ENCODE data around the gene LETM1. TPM values are rescaled to one million over a fixed set of nuclear protein-coding genes. Genes with fewer than 3 reads are reported as not detected.

LETM1 gene
- polyA plus RNA-seq, 1 donor (not counting 4 experiments of a cell fraction or from before 2014, with no cell fraction given), result 25.6 TPM

DNA sequence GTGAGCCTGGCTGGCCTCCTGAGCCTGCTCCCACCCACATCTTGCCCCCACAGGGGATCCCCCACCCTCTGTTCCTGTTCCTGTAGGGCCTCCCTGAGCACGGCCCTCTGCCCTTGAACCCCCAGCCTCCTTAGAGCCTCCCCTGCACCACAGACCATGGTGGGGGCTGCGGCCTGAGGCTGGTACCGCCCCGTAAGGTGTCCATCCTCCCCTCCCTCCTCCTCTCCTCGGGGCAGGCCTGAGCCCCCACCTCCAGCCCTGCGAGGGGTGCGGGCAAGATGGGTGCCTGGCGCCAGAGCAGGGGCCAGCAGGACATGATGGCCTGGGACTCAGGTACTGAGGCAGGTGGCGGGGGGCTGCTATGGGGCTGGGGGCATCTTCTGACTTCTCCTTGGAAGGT, 91.3 kb downstream of the LETM1 start:
- Histone ChIP-seq H3K27ac (ENCODE audit: control insufficient read depth, insufficient read depth, low read length) (no peak overlapping the region), H3K9ac (ENCODE audit: control insufficient read depth, extremely low read depth, insufficient read depth, low read length) (no peak overlapping the region), H3K27me3 (ENCODE audit: control insufficient read depth, extremely low read depth, insufficient read depth, low read length) (no peaks in the 10 kb centered on the region), H3K36me3 (ENCODE audit: control insufficient read depth in 2 of 2, extremely low read depth in 1 of 2, insufficient read depth in 2 of 2, low read length in 2 of 2) (no peaks in the 10 kb centered on the region), H3K9me3 (ENCODE audit: control insufficient read depth, low read depth, low read length) (no peaks in the 10 kb centered on the region), H3K79me2 (ENCODE audit: control insufficient read depth, insufficient read depth, low read length) (no peaks in the 10 kb centered on the region), H3K4me2 (ENCODE audit: control insufficient read depth, extremely low read depth, insufficient read depth, low read depth, low read length) (no peak overlapping the region), H2AFZ (ENCODE audit: control insufficient read depth, low read length) (no peak overlapping the region), H3K4me3 (ENCODE audit: control insufficient read depth in 2 of 3, extremely low read depth in 1 of 3, insufficient read depth in 2 of 3, low read depth in 1 of 3, low read length in 3 of 3) (no peak overlapping the region), H3K4me1 (ENCODE audit: control insufficient read depth, extremely low read depth, insufficient read depth, low read length) (peaks cover 32% of the 10 kb centered on the region), H3K9me1 (ENCODE audit: control insufficient read depth, extremely low read depth, insufficient read depth, low read length) (peaks cover 2% of the 10 kb centered on the region), H4K20me1 (ENCODE audit: control insufficient read depth, extremely low read depth, insufficient read depth, low read length) (no peaks in the 10 kb centered on the region)
- no peak for TF ChIP-seq EZH2 (IDR thresholded peaks at IDR 0.05; ENCODE audit: low read length)
- TF ChIP-seq, protein P1, sequence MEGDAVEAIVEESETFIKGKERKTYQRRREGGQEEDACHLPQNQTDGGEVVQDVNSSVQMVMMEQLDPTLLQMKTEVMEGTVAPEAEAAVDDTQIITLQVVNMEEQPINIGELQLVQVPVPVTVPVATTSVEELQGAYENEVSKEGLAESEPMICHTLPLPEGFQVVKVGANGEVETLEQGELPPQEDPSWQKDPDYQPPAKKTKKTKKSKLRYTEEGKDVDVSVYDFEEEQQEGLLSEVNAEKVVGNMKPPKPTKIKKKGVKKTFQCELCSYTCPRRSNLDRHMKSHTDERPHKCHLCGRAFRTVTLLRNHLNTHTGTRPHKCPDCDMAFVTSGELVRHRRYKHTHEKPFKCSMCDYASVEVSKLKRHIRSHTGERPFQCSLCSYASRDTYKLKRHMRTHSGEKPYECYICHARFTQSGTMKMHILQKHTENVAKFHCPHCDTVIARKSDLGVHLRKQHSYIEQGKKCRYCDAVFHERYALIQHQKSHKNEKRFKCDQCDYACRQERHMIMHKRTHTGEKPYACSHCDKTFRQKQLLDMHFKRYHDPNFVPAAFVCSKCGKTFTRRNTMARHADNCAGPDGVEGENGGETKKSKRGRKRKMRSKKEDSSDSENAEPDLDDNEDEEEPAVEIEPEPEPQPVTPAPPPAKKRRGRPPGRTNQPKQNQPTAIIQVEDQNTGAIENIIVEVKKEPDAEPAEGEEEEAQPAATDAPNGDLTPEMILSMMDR (optimal IDR thresholded peaks at IDR 0.05 in 1 of 3, IDR thresholded peaks at IDR 0.05 in 1 of 3, conservative IDR thresholded peaks at IDR 0.05 in 1 of 3; ENCODE audit: extremely low read depth in 1 of 3, insufficient read depth in 2 of 3, low read length in 3 of 3), result no peak
- DNase-seq (ENCODE audit: low read depth, low spot score) (no peak), FAIRE-seq (no peak)
- dilution Hi-C loops (cut with MboI; ENCODE audit: extremely low pct_ligation_motif_present, low sequenced_read_pairs), result no loop called here

DNA sequence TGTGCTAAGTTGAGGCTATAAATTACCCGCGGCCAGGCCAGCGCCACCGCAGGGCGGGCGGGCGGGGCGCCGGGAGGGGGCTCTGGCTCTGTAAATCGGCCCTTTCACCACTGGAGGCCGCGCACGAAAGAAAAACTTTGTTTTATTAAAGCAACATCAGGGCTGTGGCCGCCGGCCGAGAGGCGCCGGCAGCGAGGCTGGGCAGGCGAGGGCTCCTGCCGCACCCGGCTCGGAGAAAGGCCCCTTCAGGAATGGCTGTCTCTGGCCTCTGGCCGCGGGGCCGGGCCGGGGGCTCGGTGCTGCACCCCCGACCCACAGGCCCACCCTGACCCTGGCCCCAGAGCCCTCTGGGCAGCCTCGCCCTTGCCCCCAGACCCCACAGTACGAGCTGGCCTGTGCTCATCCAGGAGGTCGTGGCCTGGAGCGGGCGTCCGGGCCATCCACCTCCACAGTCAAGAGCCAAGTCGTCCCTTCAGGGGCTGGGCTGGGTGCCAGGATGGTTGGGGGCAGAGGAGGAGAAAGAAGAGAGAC, 92.3 kb downstream of the LETM1 start:
- H3K79me2 ChIP-seq (ENCODE audit: control insufficient read depth, insufficient read depth, low read length), result no peaks in the 10 kb centered on the region
- no peak overlapping the region for H3K27ac ChIP-seq (ENCODE audit: control insufficient read depth, insufficient read depth, low read length)
- H2AFZ ChIP-seq (ENCODE audit: control insufficient read depth, low read length), result no peak overlapping the region
- peaks cover 40% of the 10 kb centered on the region for H3K4me1 ChIP-seq (ENCODE audit: control insufficient read depth, extremely low read depth, insufficient read depth, low read length)
- dilution Hi-C loops (cut with MboI; ENCODE audit: extremely low pct_ligation_motif_present, low sequenced_read_pairs), result no loop called here
- H3K27me3 ChIP-seq (ENCODE audit: control insufficient read depth, extremely low read depth, insufficient read depth, low read length), result no peaks in the 10 kb centered on the region
- H4K20me1 ChIP-seq (ENCODE audit: control insufficient read depth, extremely low read depth, insufficient read depth, low read length), result no peaks in the 10 kb centered on the region
- H3K9me1 ChIP-seq (ENCODE audit: control insufficient read depth, extremely low read depth, insufficient read depth, low read length), result peaks cover 2% of the 10 kb centered on the region
- DNase-seq (ENCODE audit: low read depth, low spot score) (no peak), FAIRE-seq (no peak)
- H3K4me2 ChIP-seq (ENCODE audit: control insufficient read depth, extremely low read depth, insufficient read depth, low read depth, low read length), result peak overlapping the region; percentile 22
- no peak for TF ChIP-seq EZH2 (IDR thresholded peaks at IDR 0.05; ENCODE audit: low read length)
- TF ChIP-seq, protein P1 (optimal IDR thresholded peaks at IDR 0.05 in 1 of 3, IDR thresholded peaks at IDR 0.05 in 1 of 3, conservative IDR thresholded peaks at IDR 0.05 in 1 of 3; ENCODE audit: extremely low read depth in 1 of 3, insufficient read depth in 2 of 3, low read length in 3 of 3), result no peak
- no peaks in the 10 kb centered on the region for H3K36me3 ChIP-seq (ENCODE audit: control insufficient read depth in 2 of 2, extremely low read depth in 1 of 2, insufficient read depth in 2 of 2, low read length in 2 of 2)
- no peaks in the 10 kb centered on the region for H3K9me3 ChIP-seq (ENCODE audit: control insufficient read depth, low read depth, low read length)
- H3K4me3 ChIP-seq (ENCODE audit: control insufficient read depth in 2 of 3, extremely low read depth in 1 of 3, insufficient read depth in 2 of 3, low read depth in 1 of 3, low read length in 3 of 3), result no peak overlapping the region
- no peak overlapping the region for H3K9ac ChIP-seq (ENCODE audit: control insufficient read depth, extremely low read depth, insufficient read depth, low read length)

All from keratinocyte (primary cell).